Hypothalamus (tissue), 51 donors: ENCODE measurements around the gene LINC00237.

Source experiments
- DNase-seq, 51 donors: peaks; one replicate each; lab custom pipeline; 2025; lab: John Stamatoyannopoulos, UW

Gene LINC00237

DNA sequence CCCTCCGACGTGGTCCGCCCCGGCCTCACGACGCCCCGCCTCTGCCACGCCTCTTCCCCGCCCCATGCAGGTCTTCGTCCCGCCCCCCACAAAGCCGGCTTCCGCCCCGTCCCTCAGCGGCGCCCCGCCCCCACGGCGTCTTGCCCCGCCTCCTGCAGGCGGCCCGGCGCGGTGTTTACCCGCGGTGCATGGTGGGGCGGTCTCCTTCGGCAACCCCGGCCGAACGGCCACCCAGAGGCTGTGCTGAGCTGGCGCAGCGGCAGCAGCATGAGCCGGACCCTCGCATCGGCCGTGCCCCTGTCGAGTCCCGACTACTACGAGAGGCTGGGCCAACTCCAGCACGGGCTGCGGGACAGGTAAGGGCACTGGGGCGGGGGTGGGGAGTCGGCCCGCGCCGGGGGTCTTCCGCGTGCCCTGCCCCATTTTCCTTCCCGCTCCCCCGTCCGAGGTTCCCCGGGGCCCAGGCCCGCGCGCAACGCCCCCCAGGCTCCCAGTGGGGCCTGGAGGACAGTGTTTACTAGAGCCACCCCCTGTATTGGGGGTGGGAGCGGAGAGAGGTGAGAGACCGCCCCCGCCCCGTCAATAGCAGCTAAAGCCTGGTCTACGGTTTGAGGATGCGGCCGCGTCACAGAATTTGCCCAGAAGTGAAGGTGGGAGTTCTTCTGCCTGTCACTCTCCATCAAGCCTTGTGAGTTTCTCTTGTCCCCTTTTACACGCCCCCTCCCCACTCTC lies 19.9 kb upstream of the LINC00237 start, which contains the start of gene KIZ:
TSS of gene KIZ (plus strand) at position 234 of the 732 bp plus-strand sequence. CDS start at position 268, 34 bp downstream.
- peak; percentile 75 to 99 (median 94) for DNase-seq

DNA sequence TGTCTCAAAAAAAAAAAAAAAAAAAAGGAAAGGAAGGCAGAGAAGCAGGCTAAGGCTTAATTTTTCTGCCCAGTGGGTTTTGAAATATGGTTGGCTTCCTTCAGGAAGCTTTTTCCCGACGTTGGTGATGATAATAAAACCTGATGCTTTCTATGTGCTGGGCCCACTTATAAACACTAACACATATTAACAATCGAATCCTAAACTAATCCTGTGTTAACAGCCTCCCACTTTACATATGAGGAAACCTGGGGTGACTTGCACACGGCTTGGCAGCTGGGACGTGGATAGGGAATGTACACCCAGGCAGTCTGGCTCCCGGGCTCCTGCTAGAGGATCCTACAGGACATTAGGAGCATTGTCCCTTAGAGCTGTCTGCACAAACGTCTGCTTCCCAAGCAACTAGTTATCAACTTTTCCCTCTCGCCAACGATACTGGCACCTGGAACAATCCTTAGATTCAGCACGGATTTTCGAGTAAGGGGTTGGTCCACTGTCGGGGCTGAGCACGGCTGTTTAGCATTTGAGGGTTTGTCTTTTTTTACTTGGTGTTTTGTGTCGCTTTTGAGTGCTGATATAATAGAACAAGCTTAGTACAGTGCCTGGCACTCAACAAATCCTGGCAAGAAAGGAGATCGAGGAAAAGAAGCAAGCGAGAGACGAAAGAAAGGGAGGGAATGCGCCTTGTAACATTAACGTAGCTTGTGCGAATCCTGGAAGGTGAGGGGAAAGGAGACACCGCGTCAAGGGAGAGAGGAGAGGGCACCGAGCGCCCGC lies 19.1 kb upstream of the LINC00237 start:
- DNase-seq: peak in 19 of 51 donors; percentile 16 to 77 (median 38)

DNA sequence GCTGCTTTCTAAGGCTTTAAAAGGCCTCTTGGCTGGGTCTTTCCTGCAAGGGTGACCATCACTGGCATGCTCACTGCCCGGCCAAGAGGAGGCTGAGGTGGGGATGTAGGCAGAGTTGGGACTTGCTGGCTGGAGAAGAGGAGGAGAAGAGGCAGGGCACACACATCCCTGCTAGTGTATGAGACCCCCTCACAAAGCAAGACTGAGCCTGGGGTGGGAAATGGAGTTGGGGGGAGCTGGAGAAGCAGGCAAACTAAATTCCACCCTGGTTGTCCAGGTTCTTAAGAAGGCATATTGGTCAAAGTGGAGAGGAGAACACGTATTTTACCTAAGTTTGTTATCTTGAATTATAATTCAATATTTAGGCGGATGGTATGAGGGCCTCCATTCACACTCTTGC lies 18.0 kb upstream of the LINC00237 start:
- no peak for DNase-seq

DNA sequence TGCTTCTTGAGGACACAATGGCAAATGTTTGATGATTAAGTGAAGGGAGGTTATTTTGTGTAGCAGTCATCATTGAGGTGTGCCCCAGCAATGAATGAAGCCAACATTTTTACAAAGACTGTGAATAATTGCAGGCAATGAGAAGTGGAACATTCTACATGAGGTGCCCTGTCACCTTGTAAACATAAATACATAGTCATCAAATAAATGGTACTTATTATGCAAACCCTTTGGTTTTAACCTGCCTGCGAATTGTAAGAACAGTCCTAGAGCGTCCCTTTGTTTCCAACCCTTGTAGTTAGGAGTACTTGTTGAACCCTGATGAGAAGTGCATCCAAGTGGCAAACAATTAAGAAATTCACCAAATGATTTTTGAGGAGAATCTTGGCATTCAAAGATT lies 12.6 kb upstream of the LINC00237 start:
- DNase-seq: no peak

DNA sequence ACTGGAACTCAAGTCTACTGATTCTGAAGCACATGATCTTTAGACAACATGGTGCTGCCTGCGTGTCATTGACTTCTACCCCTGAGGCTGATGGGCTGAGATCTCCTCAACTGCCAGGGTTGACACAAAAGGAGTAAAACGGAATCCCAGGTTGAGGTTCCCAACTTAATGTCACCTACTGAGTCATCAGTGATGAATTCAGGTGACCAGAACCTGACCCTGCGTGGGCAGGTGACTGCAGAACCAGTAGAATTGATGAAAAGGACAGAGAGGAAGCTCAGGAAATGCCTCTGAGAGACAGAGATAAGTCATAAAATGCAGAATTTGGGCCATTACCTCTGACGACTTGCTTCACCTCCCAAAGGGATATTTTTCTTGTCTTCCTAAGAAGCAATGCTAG lies 12.0 kb upstream of the LINC00237 start:
- no peak for DNase-seq

DNA sequence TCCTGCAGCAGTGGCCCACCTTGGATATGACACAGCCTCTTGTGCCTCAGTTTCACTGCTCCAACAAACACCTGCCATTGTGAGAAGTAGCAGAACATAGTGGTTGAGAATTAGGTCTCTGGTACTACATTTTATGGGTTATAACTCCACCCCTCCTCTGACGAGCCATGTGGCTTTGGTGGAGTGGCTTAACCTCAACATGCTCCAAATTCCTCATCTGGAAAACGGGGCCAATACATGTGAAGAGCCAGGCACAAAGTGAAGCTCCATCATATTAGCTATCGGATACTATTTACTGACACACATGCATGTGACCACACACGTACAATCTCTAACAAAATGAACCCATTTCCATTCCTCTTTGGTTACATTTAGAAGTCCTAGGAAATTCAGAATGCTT lies 11.4 kb upstream of the LINC00237 start:
- no peak for DNase-seq

DNA sequence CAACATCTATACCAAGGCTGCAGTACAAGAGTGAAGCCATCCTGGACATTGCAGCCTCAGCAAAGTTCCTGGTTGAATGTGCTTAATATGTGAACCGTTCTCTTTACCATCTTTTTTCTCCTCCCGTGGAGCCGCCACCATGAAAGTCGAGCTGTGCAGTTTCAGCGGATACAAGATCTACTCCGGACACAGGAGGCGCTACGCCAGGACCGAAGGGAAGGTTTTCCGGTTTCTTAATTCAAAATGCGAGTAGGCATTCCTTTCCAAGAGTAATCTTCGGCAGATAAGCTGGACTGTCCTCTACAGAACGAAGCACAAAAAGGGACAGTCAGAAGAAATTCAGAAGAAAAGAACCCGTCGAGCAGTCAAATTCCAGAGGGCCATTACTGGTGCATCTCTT lies 8.4 kb upstream of the LINC00237 start:
- DNase-seq: no peak

DNA sequence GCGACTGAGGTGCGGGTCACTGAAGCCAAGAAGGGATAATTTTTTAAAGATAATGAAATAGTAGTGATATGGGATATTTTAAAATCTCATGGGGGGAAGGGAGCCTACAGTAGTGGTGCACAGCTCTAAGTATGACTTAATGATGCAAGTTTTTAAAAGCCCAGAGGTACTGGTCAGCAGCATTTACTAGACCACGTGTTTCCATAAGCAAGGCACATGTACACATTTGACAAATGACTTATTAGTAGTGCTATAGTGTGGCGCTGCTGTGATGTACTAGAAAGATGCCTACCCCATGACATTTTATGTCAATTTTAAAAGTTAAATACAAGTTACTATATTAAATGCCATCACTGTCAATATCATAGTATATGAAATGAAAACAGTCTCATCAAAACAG lies 7.5 kb upstream of the LINC00237 start:
- no peak for DNase-seq

DNA sequence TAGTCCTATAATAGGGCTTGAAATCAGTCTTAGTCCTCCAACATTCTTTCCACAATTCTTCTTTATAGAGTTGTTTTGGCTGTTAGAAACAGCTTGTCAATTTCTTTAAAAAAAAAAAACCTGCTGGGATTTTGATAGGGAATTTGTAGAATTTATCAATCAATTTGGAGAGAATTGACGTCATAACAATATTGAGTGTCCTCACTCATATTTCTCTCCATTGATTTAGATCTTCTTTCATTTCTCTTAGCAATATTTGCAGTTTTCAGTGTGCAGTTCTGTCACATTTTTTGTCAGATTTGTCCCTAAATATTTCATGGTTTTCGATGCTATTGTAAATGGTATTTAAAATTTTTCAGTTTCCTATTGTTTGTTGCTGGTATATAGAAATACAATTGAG lies 5.3 kb upstream of the LINC00237 start:
- DNase-seq: no peak

DNA sequence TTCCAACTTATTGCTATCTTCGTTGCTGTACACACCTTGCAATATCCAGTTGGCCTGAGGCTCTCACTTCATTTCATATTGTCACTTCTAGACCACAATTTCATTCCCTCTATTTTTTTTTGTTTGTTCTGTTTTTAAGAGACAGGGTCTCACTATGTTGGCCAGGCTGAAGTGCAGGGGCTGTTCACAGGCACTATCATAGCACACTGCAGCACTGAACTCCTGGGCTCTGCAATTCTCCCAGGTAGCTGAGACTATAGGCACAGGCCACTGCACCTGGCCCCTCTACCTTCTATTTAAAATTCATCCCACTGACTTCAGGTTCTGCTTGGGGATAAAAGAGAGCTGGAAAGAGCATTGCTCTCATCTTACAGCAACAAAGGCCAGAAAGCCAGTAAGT lies 4.7 kb upstream of the LINC00237 start:
- DNase-seq: no peak

DNA sequence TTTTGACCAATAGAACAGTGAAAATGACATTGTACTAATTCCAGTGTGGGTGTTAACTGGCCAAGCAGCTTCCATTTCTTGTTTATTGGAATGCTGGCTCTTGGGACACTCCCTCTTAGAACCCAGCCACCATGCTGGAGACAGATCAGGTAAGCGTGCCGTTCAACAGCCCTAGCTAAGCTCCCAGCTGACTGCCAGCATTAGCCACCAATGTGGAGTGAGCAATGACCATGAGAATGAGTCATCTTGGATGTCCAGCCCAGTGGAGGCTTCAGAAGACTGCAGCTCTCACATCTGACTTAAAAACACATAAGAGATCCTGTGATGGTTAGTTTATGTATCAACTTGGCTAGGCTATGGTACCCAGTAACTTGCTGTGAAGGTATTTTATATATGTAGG lies 3.0 kb upstream of the LINC00237 start:
- DNase-seq: no peak

DNA sequence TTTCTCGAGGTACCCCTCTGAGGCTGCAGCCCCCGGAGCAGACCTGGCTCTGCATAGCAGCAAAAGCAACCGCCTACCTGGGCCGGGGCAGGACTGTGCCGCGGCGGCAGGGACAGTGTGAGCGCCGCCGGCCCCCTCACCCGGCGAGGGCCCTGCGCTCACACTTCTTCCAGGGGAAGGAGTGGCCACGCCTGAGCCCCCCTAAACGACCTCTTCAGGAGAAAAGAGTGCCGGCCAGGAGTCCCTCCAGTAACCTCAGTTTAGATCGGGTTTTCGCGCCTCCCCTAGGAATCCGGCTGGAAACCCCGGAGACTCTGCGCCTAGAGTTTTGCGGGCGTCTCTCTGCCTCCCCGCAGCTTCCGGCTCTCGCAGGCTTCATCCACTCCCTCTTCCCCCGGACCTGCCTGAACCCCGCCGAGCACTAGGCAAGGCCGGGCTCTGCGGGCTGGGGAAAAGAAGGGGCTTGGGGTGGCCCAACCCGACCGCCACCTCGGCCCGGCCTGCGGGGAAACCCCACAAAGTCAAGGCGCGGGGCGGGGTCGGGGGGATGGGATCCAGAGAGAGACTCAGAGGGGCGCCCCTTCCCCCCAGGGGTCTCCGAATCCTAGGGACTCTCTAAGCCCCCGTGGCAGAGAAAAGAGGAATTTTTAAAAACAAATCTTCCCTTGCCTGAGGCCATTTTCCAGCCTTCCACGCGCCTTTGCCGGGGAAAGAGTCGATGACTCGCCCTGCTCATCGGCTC lies 558 bp downstream of the LINC00237 start:
- no peak for DNase-seq

DNA sequence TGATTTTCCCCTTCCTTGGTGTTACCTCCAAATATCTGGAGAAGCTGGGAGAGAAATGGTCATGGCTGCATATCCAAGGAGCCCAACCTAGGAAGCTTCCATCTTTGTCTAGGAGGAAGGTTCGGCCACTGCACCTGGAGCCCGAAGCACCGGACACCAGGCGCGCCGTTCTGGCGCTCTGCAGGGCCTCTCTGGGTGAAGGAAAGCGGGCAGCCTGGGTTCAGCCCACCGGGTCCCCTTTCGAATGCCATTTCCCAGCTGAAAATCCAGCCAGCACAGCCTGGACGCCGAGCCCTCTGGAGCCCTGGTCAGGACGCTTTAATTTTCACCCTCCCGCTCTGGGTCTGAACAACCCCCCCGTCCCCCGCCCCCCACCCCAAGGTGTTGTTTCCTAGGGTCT lies 1.2 kb downstream of the LINC00237 start:
- no peak for DNase-seq

DNA sequence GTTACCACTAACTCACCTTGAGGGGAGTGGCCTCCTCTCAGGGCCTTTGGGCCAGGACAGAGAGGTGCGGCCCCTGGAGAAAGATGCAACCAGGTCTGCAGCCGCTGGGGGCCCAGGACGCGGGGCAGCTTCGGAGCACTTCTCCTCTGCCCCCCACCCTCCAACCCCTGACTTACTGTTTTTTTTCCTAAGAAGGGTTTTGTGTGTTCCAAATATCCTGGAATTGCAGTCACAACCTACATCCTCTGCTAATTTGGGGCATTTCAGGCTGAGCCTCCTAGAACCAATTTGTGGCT lies 1.7 kb downstream of the LINC00237 start:
- DNase-seq: no peak

DNA sequence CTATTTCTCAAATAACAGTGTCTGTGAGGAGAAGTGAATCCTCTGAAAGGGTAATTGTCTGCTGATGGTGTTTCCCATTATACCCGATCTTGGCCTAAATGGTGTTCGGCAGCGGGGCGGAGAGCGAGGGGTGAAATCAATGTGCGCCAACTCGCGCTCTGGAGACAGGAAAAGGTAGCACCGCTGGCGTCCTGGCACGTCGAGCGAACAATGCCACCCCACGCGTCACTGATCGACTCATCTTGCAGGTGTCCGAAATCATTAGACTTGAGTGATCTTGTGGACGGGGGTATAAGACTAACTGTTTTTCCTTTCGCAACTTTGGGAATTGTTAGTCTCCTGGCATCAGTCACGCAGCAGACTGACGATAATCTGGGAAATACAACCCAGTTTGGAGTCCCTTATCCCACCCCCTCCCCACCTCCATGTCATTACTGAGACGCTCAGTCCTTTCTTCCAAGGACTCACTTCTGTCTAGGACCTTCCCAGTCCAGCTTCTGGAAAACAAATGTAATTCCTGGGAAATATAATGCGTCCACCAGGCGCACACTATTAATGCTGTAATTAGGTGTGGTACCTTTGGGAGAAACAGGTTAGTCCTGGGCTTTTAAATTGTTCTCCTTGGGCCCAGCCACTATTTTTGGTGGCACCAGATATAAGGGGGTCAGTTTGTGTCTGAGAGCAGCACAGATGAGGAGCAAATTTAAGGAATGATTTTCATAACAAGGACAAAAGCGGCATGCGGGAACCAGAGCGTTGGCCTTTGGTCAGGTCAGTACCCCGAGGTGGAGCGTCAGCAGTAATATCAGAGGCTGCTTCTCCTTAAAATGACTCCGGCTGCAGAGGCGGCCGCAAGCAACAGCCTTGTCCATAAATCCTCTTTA lies 2.3 kb downstream of the LINC00237 start:
- DNase-seq: no peak

DNA sequence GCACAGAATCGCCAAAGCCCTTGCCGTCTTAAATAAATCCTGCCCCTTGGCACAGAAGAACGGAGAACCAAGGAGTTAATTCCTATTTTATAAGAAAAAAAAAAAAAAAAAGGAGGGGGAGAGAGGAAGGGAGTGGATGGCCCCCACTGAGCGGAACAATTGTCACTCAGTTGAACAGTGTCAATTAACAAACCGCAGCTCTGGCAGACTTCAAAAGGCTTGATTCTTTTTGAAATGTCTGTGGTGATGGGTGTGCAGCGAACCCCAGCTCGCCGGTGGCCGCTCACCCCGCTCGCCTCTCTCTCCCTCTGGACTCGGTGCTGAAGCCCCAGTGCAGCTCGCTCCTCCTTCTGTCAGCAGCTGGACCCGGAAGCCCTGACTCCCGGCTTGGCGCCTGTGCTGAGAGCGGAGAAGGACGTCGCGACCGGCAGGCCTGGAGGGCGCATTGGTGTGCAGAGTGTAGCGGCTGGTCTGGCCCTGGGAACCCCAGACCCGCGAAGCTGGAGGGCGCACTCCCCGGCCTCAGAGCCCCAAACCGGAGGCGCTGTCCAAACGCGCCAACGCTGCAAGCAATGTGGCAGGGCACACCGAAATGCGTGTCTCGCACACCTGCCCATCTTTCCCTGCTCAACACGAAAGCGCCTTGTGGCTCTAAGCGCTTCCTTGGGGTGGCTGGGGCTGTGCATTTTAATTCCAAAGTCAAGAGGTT lies 3.4 kb downstream of the LINC00237 start:
- peak in 30 of 51 donors; percentile 23 to 77 (median 46) for DNase-seq

DNA sequence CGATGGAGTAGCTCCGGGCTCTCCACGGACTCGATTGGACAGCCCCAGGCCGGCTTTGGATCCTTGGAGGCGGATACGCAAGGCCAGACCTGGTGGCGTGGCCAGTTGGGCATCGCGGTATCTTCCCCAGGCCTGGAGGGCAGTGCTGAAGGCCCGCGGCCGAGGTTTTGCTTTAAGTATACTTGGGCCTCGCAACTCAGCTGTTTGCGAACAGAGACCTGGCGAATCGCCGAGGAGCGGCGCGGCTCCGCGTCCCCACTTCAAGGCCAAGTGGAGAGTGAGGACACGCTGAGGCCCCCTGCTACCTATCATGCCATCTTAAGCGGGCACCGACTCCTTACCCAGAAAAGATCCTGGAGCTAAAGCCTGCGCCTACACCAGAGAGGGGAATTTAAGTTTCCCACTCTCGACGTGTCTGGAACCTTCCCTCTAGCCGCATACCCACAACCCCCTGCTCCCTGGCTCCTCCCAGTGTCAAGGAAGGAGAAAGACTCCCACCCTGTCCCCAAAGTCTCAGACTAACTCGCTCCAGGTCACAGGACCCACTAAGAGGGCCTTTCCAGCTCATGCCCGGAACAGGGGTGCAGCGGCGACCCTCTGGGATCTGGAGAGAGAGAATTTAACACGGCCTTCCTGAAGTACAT lies 4.1 kb downstream of the LINC00237 start:
- DNase-seq: peak in 26 of 51 donors; percentile 22 to 61 (median 40)

DNA sequence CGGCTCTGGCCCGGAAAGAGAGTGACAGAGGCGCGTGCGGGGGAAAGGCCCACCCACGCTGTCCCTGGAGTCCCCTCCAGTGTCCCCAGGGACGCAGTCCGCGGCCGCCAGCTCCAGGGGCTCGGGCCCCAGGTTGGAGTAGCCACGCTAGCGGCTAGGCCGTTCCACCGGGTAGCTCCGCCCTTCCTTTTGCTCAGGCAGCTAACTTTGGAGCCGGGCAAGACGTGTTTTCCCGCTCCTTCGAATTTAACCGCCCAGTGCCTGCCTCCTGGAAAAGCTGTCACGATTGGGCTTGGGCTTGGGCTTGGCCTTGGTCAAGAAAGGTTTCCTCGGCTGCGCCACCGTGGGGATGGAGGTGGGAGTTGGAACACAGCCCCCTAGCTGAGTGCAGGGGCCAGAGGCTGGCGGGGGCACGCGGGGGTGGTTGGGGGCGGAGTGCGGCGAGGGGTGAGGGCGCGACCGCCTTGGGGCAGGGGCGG lies 4.7 kb downstream of the LINC00237 start:
- DNase-seq: peak in 12 of 51 donors; percentile 19 to 56 (median 41)
